ENCODE data around the gene MACIR. TPM values are rescaled to one million over a fixed set of nuclear protein-coding genes. Genes with fewer than 3 reads are reported as not detected.

Gene MACIR
- polyA plus RNA-seq, 2 of the 4 experiments (the other 2 are of a cell fraction): 20.1 to 38.8 TPM

GRCh38 chr5:103234239-103234975, 24.2 kb upstream of the MACIR start (continued):
- no peak for TF ChIP-seq FOSB (CRISPR knock-in tag; IDR thresholded peaks at IDR 0.05)
- no peak for TF ChIP-seq SMC3 (IDR thresholded peaks at IDR 0.05)
- TF ChIP-seq HEYL (CRISPR knock-in tag; IDR thresholded peaks at IDR 0.05): no peak
- TF ChIP-seq FOSL2 (IDR thresholded peaks at IDR 0.05): no peak
- TF ChIP-seq FOSL2 (CRISPR knock-in tag; IDR thresholded peaks at IDR 0.05): no peak
- TF ChIP-seq MYC (IDR thresholded peaks at IDR 0.05; ENCODE audit: borderline replicate concordance, low read length): no peak
- no peak for TF ChIP-seq EHF (CRISPR knock-in tag; IDR thresholded peaks at IDR 0.05)
- no peak for TF ChIP-seq FOXS1 (CRISPR knock-in tag; IDR thresholded peaks at IDR 0.05)
- TF ChIP-seq RAD21 (conservative IDR thresholded peaks at IDR 0.05 in 1 of 2, IDR thresholded peaks at IDR 0.05 in 1 of 2): no peak
- no peak for TF ChIP-seq RFX5 (IDR thresholded peaks at IDR 0.05)
- no peak for TF ChIP-seq RARB (CRISPR knock-in tag; IDR thresholded peaks at IDR 0.05)
- TF ChIP-seq SREBF2 (IDR thresholded peaks at IDR 0.05): no peak

- H3K4me3 ChIP-seq: no peak overlapping the region
- ATAC-seq (no peak), DNase-seq (ENCODE audit: low read depth in 1 of 2, low spot score in 1 of 2) (no peak), FAIRE-seq (no peak)
- H3K4me2 ChIP-seq: no peak overlapping the region
- H3K9me3 ChIP-seq: peaks cover 15% of the 10 kb centered on the region; the same call in 1 of the 3 replicates
- CTCF ChIA-PET: interaction anchor here (0.6 kb wide), 1 partner anchor 239 kb away, joined by 3 read pairs; no protein-coding TSS in a partner anchor
- POLR2A ChIA-PET: no interaction called here
- H3K4me1 ChIP-seq: no peaks in the 10 kb centered on the region
- no peak overlapping the region for H3K27ac ChIP-seq
- 14% methylated on average over 1 of the region's 1 CpG for WGBS (ENCODE audit: missing lambda C conversion rate)
- no peak for TF ChIP-seq SREBF2 (IDR thresholded peaks at IDR 0.05)
- TF ChIP-seq POLR2AphosphoS2 (conservative IDR thresholded peaks at IDR 0.05; ENCODE audit: low read length): no peak
- TF ChIP-seq, protein P1, sequence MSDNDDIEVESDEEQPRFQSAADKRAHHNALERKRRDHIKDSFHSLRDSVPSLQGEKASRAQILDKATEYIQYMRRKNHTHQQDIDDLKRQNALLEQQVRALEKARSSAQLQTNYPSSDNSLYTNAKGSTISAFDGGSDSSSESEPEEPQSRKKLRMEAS (IDR thresholded peaks at IDR 0.05): no peak
- TF ChIP-seq, protein P2, sequence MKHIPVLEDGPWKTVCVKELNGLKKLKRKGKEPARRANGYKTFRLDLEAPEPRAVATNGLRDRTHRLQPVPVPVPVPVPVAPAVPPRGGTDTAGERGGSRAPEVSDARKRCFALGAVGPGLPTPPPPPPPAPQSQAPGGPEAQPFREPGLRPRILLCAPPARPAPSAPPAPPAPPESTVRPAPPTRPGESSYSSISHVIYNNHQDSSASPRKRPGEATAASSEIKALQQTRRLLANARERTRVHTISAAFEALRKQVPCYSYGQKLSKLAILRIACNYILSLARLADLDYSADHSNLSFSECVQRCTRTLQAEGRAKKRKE (CRISPR knock-in tag; IDR thresholded peaks at IDR 0.05; ENCODE audit: low read depth): no peak
- no peak for TF ChIP-seq CBX8 (IDR thresholded peaks at IDR 0.05)
- no peak for TF ChIP-seq USF2 (IDR thresholded peaks at IDR 0.05)
Measured at GRCh38 chr5:103235891-103236290, 22.7 kb upstream of the MACIR start.

GRCh38 chr5:103237778-103238177, 20.8 kb upstream of the MACIR start:
- 11% methylated on average over 1 of the region's 1 CpG for WGBS (ENCODE audit: missing lambda C conversion rate)
- DNase-seq (ENCODE audit: low read depth in 1 of 2, low spot score in 1 of 2) (no peak), ATAC-seq (no peak), FAIRE-seq (no peak)
- Histone ChIP-seq H3K9me3 (peaks cover 15% of the 10 kb centered on the region; the same call in 1 of the 3 replicates), H3K27ac (no peak overlapping the region), H3K4me2 (no peak overlapping the region), H3K4me1 (no peaks in the 10 kb centered on the region), H3K4me3 (no peak overlapping the region)
- TF ChIP-seq EHF (CRISPR knock-in tag; IDR thresholded peaks at IDR 0.05): no peak
- TF ChIP-seq NFE2L2 (conservative IDR thresholded peaks at IDR 0.05; ENCODE audit: low read length): no peak
- TF ChIP-seq FOXS1 (CRISPR knock-in tag; IDR thresholded peaks at IDR 0.05): no peak
- no peak for TF ChIP-seq ZSCAN20 (CRISPR knock-in tag; IDR thresholded peaks at IDR 0.05)
- no peak for TF ChIP-seq RARB (CRISPR knock-in tag; IDR thresholded peaks at IDR 0.05)
- no peak for TF ChIP-seq KDM1A (IDR thresholded peaks at IDR 0.05; ENCODE audit: low read depth)
- TF ChIP-seq, protein P3, sequence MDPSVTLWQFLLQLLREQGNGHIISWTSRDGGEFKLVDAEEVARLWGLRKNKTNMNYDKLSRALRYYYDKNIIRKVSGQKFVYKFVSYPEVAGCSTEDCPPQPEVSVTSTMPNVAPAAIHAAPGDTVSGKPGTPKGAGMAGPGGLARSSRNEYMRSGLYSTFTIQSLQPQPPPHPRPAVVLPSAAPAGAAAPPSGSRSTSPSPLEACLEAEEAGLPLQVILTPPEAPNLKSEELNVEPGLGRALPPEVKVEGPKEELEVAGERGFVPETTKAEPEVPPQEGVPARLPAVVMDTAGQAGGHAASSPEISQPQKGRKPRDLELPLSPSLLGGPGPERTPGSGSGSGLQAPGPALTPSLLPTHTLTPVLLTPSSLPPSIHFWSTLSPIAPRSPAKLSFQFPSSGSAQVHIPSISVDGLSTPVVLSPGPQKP (IDR thresholded peaks at IDR 0.05; ENCODE audit: low read depth, low read length): no peak
- no peak for TF ChIP-seq BHLHE40 (IDR thresholded peaks at IDR 0.05; ENCODE audit: low read depth, low read length)
- no peak for TF ChIP-seq GATA3 (IDR thresholded peaks at IDR 0.05; ENCODE audit: borderline replicate concordance)
- no peak for TF ChIP-seq TFCP2L1 (CRISPR knock-in tag; IDR thresholded peaks at IDR 0.05)
- TF ChIP-seq PHF8 (IDR thresholded peaks at IDR 0.05; ENCODE audit: borderline replicate concordance, low read depth): no peak
- no peak for TF ChIP-seq SMC3 (IDR thresholded peaks at IDR 0.05)
- no peak for TF ChIP-seq POLR2A (IDR thresholded peaks at IDR 0.05; ENCODE audit: low read length)
- TF ChIP-seq, protein P2 (CRISPR knock-in tag; IDR thresholded peaks at IDR 0.05; ENCODE audit: low read depth): no peak
- no peak for TF ChIP-seq NPAS2 (CRISPR knock-in tag; IDR thresholded peaks at IDR 0.05; ENCODE audit: borderline replicate concordance)
- TF ChIP-seq BCL3 (IDR thresholded peaks at IDR 0.05): no peak
- ChIA-PET CTCF (interaction anchor here (0.6 kb wide), 1 partner anchor 22 kb away, joined by 4 read pairs; no protein-coding TSS in a partner anchor), POLR2A (no interaction called here)
